Stimulated activated CD8-positive, alpha-beta memory T cell treated with anti-CD3 and anti-CD28 coated beads, Interleukin-4, amount 100 ng/mL, for 24 hours (primary cell): ENCODE data around the gene PNPLA3.

ENCODE experiments used
- DNase-seq: peaks from one replicate; pipeline ENCODE4 v3.0.0-alpha.2; 2020; ENCODE audit warnings: low read depth

The PNPLA3 gene

GRCh38 chr22:43924877-43925276 is 1.3 kb downstream of the PNPLA3 start:
- DNase-seq, result no peak

- DNase-seq, result no peak
These were observed 2.1 kb downstream of the PNPLA3 start for GRCh38 chr22:43925433-43926348.

DNA sequence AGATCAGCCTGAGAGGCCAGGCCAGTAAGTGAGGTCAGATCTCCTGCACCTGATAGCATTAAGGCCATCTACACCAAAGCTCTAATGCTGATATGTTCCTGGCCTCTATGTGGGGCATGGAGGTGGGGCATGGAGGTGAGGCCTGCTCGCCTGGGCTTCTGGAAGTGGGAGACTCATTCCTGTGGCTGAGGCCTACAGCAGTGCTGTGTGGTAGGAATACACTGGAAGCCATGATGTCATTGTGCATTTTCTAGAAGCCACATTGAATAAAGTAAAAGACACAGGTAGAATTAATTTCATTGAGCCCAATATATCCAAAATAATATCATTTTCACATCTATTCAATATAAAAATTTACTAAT is 2.7 kb downstream of the PNPLA3 start:
- no peak for DNase-seq

- no peak for DNase-seq
These were observed 4.9 kb downstream of the PNPLA3 start for GRCh38 chr22:43928468-43928867.

GRCh38 chr22:43928908-43929307 is 5.3 kb downstream of the PNPLA3 start:
- no peak for DNase-seq

DNA sequence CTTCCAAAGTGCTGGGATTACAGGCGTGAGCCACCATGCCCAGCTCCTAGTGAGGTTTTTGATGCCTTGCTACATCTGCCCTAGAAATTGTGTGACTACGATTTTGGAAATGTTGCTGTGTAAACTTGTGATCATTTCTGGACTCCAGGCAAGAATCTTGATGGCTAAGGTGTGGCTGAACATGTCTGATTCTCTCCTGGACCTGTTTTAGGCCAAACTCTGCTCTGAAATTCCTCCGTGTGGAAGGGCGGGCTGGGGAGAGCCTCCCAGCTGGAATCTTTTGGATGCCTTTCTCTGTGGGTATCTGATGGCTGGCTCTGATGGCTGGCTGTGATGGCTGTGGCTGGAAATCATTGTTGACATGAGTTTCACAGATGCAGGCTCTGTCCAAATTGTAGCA is 8.2 kb downstream of the PNPLA3 start:
- DNase-seq, result no peak

DNA sequence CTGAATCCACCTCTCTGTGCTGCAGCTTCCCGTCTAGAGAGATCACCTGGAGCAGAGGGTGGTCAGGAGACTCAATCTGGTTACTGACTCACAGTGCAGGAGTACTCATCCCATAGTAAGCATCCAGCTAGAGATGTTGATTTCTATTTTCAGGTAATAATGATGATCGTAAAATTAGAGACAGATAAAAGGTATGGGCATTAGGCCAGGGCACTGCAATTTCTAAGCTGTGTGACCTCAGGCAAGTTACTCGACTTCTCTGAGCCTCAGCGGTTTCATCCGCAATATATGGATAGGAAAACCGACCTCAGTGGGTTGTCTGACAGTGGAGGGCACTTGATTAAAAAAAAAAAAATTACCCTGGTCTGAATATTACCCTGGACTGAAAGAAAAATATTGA is 17.8 kb downstream of the PNPLA3 start:
- DNase-seq, result no peak

DNA sequence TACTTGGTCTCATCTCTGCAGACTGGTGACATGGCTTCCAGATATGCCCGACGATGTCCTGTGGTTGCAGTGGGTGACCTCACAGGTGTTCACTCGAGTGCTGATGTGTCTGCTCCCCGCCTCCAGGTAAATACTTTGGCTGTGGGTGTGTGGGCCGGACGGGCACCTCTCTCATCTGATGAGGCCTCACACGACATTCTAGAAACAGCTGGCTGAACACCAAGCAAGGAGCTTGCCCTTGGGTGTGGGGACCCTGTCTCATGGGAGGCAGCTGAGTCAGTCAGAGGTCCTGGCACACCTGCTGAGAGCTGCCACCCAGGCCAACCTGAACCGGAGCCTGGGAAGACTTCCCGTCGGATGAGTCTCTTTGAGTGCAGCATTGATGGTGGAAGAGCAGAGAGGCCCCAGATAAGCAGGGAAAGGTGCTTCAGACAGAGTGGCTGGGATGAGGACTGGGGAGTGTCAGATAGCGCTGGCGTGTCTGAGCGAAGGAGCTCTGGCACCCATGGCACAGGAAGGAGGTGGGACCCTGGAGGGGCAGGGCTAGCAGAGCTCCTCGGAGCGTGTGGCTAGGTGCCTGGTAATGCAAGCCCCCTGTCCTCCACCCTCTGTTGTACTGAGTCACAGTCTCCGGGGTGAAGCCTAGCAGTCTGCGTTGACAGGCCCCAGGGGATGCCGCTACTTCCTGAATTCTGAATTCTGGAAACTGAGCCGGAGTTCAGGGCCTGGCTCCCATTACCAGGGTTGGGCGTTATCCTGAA is 21.2 kb downstream of the PNPLA3 start:
- DNase-seq, result no peak

- peak; percentile 65 for DNase-seq
These were observed 22.2 kb downstream of the PNPLA3 start for GRCh38 chr22:43945632-43946383.

DNA sequence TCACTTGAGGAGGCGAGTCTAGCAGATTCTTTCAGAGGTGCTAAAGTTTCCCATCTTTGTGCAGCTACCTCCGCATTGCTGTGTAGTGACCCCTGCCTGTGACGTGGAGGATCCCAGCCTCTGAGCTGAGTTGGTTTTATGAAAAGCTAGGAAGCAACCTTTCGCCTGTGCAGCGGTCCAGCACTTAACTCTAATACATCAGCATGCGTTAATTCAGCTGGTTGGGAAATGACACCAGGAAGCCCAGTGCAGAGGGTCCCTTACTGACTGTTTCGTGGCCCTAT is 22.7 kb downstream of the PNPLA3 start:
- DNase-seq, result no peak

GRCh38 chr22:43948836-43949406 is 25.3 kb downstream of the PNPLA3 start:
- DNase-seq, result no peak

DNA sequence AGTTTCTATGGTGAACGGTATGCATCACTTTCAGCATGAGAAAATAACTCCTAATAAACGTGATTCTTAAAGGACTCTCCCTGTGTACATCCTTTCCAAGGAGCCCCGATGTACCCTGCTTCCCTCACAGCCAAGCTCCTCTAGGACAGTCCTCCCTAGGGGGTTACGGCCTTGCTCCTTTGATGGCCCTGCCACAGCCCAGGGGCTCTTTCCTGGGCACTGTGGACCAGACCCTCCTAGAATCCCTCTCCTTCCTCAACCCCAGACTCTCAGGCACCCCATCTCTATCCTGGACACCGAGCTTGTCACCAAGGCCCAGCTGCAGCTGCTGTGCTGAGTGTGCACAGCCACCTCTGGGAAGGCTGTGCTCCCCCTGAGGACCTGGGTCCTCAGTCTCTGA is 27.8 kb downstream of the PNPLA3 start:
- no peak for DNase-seq

- DNase-seq, result no peak
These were observed 28.4 kb downstream of the PNPLA3 start for GRCh38 chr22:43951966-43952365.

- DNase-seq, result no peak
These were observed 30.6 kb downstream of the PNPLA3 start for GRCh38 chr22:43953988-43954785.

- DNase-seq, result peak; percentile 86
These were observed 31.7 kb downstream of the PNPLA3 start, which contains the start of gene SAMM50 for GRCh38 chr22:43955040-43955882. Gene SAMM50, plus strand, starts transcription at chr22:43955442. Its CDS starts 136 bp downstream, at chr22:43955578.

- no peak for DNase-seq
These were observed 32.5 kb downstream of the PNPLA3 start for GRCh38 chr22:43955883-43956782.

- DNase-seq, result no peak
These were observed 33.3 kb downstream of the PNPLA3 start for GRCh38 chr22:43956805-43957463.

DNA sequence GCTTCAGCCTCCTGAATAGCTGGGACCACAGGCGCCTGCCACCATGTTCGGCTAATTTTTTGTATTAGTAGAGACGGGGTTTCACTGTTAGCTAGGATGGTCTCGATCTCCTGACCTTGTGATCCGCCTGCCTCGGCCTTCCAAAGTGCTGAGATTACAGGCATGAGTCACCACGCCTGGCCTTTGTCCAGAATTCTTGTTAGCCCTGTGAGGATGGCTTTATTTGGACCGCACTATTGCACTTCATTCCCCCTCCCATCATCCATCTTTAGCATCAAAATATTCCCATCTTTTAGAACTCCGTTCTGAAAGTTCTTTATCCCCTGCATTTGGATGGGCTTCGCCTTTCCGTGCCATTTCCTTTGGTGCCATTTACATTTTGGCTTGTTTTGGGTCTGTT is 34.3 kb downstream of the PNPLA3 start:
- no peak for DNase-seq

- no peak for DNase-seq
These were observed 40.8 kb downstream of the PNPLA3 start for GRCh38 chr22:43964314-43964857.
